Measurements from ENCODE around the gene SNCAIP.
"Not testable (repeated sequence)": the region's sequence is repeated elsewhere in the genome, so short reads cannot be mapped to it uniquely, and the experiment has no call there.

The SNCAIP gene

DNA sequence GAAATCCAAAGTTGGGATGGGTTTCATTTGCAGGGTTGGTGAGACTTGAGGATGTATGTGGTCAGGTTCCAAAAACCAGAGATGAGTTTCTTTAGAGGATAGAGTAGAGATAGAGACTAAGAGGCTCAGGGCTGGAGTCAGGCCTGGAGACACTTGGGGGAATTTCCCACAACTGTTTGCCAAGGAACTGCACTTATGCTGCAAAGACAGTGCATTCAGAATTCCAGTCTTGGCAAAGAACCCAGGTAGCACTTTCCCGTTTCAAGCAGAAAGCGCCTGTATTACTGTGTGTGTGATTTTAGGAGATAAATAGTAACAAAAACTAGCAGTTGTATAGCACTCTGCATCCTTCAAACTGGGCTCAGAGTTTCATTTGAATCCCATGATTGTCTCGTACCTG lies 55.4 kb downstream of the SNCAIP start:
- H3K9ac ChIP-seq (ENCODE audit: low read depth, low read length): no peak overlapping the region
- no peaks in the 10 kb centered on the region for H3K27me3 ChIP-seq (ENCODE audit: control insufficient read depth, insufficient read depth, low read length)
- H3K4me3 ChIP-seq (ENCODE audit: low read depth, low read length): no peak overlapping the region
- no peaks in the 10 kb centered on the region for H3K9me3 ChIP-seq (ENCODE audit: control insufficient read depth, insufficient read depth, low read length)
- H3K36me3 ChIP-seq (ENCODE audit: control insufficient read depth, insufficient read depth, low read length): no peaks in the 10 kb centered on the region
- peaks cover 19% of the 10 kb centered on the region for H3K4me1 ChIP-seq (ENCODE audit: control insufficient read depth, insufficient read depth, low read length)

DNA sequence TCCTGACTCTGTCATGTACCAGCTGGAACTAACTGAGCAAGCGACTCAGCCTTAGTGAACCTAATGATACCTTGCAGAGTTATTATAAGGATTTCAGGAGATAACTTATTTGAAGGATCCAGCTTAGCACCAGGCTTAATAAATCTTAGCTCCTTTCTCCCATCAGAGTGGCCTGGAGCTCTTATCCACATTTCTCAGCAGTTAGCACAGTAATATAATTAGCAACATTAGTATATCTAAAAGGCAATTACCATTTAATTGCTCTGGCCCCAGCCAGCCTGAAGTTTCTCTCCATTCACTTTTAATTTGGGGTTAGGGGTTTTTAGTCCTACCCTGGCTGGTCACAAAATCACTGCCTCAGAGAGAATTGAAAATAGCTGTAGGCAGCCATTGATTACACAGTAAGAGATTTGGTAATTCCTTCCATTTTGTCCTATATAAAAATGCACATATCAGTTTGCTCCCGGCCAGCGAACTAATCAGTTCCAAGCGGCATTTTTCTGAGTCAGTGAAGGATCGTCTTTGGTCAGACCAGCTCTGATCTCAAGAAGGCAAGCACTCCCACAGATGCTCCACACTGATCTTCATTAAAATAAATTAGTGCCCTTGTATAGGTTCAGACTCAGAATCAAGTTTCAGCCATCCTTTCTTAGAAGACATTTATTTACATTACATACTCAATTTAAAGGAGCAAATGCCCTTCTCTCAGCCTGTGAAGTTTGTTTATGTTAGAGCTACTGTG lies 56.6 kb downstream of the SNCAIP start:
- H3K9me3 ChIP-seq (ENCODE audit: control insufficient read depth, insufficient read depth, low read length): no peaks in the 10 kb centered on the region
- H3K27me3 ChIP-seq (ENCODE audit: control insufficient read depth, insufficient read depth, low read length): no peaks in the 10 kb centered on the region
- H3K4me1 ChIP-seq (ENCODE audit: control insufficient read depth, insufficient read depth, low read length): peaks cover 19% of the 10 kb centered on the region
- no peak overlapping the region for H3K9ac ChIP-seq (ENCODE audit: low read depth, low read length)
- no peak overlapping the region for H3K4me3 ChIP-seq (ENCODE audit: low read depth, low read length)
- no peaks in the 10 kb centered on the region for H3K36me3 ChIP-seq (ENCODE audit: control insufficient read depth, insufficient read depth, low read length)

DNA sequence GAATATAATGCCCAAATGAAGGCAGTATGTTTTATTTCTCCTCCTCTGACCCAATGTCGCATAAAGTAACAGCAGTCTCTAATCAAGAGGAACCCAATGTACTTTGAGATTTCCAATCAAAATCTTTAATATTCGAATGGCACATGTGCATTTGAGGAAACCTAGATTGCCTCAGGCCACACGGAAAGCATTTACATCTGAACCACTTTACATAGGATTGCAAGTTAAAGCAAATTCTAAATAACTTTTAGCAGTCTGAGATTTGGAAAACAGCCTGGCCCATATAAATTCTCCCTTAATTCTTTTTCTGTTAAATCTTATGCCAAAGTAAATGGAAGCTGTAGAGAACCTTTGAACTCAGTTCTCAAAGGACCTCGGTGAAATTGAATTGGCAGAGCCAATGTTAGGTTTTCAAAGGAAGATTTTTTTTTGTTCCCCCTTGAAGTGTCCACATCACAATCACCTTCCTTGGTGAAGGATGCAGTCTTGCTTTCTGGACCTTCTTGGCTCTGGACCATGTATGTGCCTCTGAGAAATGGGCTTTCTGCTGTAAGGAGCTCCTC lies 57.3 kb downstream of the SNCAIP start:
- Histone ChIP-seq H3K4me1 (ENCODE audit: control insufficient read depth, insufficient read depth, low read length) (peaks cover 19% of the 10 kb centered on the region), H3K9me3 (ENCODE audit: control insufficient read depth, insufficient read depth, low read length) (no peaks in the 10 kb centered on the region), H3K9ac (ENCODE audit: low read depth, low read length) (no peak overlapping the region), H3K36me3 (ENCODE audit: control insufficient read depth, insufficient read depth, low read length) (no peaks in the 10 kb centered on the region), H3K27me3 (ENCODE audit: control insufficient read depth, insufficient read depth, low read length) (no peaks in the 10 kb centered on the region), H3K4me3 (ENCODE audit: low read depth, low read length) (no peak overlapping the region)

DNA sequence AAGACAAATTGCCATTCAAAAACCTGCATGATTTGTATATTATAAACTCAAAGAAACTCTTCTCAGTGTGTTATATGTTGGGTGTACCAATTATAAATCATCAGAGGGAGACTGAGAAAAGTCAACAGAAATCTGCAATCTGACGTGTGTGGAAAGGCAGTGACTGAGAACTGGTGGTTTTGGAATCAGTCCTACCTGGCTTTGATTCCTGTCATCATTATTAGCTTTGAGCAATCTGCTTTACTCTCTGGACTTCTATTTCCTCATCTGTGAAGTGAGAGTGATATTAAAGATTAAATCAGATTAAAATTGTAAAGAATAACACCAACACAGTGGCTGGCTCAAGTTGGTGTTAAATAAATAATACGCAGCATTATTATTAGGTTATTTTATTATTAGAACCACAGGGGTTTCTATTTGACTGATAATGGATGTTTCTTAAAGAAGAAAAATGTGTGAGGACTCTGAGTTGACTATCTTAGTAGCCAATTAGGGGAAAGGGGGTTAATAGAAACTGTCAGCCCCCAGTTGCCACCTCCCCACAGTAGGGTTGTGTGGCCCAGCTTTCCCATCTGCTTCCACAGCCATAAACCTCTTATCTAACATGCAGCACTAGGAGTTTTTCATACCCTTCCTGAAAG lies 59.6 kb downstream of the SNCAIP start:
- H3K9ac ChIP-seq (ENCODE audit: low read depth, low read length): no peak overlapping the region
- peaks cover 19% of the 10 kb centered on the region for H3K4me1 ChIP-seq (ENCODE audit: control insufficient read depth, insufficient read depth, low read length)
- H3K27me3 ChIP-seq (ENCODE audit: control insufficient read depth, insufficient read depth, low read length): no peaks in the 10 kb centered on the region
- no peak overlapping the region for H3K4me3 ChIP-seq (ENCODE audit: low read depth, low read length)
- no peaks in the 10 kb centered on the region for H3K36me3 ChIP-seq (ENCODE audit: control insufficient read depth, insufficient read depth, low read length)
- H3K9me3 ChIP-seq (ENCODE audit: control insufficient read depth, insufficient read depth, low read length): no peaks in the 10 kb centered on the region

DNA sequence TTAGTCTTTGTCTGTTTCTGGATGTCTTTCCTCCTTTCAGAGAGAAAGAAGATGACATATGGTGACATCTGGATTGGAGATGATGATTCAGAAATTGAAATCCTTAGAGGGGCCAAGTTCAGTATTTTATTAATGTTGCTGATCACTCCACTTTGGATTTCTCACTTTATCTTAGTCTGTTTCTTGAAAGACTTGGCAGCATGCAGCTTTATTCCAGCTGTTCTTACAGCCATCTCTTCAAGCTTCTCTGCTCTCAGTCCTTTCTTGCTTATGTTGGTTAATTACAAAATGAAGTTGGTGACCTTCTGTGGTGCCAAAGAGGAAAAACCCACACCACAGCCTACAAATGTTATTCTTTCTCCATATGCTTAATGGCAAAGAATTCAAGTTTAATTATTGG lies 62.1 kb downstream of the SNCAIP start:
- Histone ChIP-seq H3K4me1 (ENCODE audit: control insufficient read depth, insufficient read depth, low read length) (peaks cover 9% of the 10 kb centered on the region), H3K27me3 (ENCODE audit: control insufficient read depth, insufficient read depth, low read length) (no peaks in the 10 kb centered on the region), H3K4me3 (ENCODE audit: low read depth, low read length) (no peak overlapping the region), H3K9me3 (ENCODE audit: control insufficient read depth, insufficient read depth, low read length) (no peaks in the 10 kb centered on the region), H3K9ac (ENCODE audit: low read depth, low read length) (no peak overlapping the region), H3K36me3 (ENCODE audit: control insufficient read depth, insufficient read depth, low read length) (no peaks in the 10 kb centered on the region)

DNA sequence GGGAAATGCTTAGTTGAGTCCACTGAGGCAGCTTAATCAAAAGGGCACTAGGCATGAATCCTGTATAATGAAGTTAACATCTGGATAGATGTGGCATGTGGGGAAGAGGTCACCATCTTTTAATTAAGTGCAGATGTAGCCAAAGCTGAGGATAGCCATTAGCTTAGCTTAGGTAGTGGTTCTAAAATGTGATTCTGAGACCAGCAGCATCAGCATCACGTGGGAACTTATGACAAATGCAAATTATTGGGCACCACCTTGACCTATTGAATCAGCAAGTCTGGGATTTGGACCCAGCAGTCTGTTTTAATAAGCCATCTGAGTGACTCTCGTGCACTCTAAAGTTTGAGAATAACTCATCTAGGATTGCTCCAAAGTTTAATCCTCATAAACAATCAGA lies 63.8 kb downstream of the SNCAIP start:
- Histone ChIP-seq H3K27me3 (ENCODE audit: control insufficient read depth, insufficient read depth, low read length) (no peaks in the 10 kb centered on the region), H3K9ac (ENCODE audit: low read depth, low read length) (no peak overlapping the region), H3K36me3 (ENCODE audit: control insufficient read depth, insufficient read depth, low read length) (no peaks in the 10 kb centered on the region), H3K4me3 (ENCODE audit: low read depth, low read length) (no peak overlapping the region), H3K9me3 (ENCODE audit: control insufficient read depth, insufficient read depth, low read length) (no peaks in the 10 kb centered on the region), H3K4me1 (ENCODE audit: control insufficient read depth, insufficient read depth, low read length) (no peaks in the 10 kb centered on the region)

DNA sequence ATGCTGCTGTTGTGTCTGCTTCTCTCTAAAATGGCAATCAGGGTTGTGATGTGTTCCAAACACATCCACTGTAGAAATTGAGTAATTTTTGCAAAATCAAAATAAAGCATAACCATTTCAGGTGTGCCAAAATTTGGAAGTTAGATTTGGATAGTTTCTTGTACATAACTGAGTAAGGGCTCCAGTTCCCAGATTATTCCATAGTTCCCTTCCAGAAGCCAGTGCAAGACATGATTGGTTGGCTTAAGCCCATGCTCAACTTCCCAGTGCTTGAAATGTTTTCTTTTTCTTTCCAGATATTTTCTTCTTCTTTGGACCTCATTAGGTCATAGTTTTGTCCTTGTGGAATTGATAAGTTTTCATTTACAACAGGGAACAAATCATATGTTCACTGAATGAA lies 64.2 kb downstream of the SNCAIP start:
- Histone ChIP-seq H3K4me3 (ENCODE audit: low read depth, low read length) (no peak overlapping the region), H3K4me1 (ENCODE audit: control insufficient read depth, insufficient read depth, low read length) (no peaks in the 10 kb centered on the region), H3K27me3 (ENCODE audit: control insufficient read depth, insufficient read depth, low read length) (no peaks in the 10 kb centered on the region), H3K36me3 (ENCODE audit: control insufficient read depth, insufficient read depth, low read length) (no peaks in the 10 kb centered on the region), H3K9ac (ENCODE audit: low read depth, low read length) (no peak overlapping the region), H3K9me3 (ENCODE audit: control insufficient read depth, insufficient read depth, low read length) (no peaks in the 10 kb centered on the region)

DNA sequence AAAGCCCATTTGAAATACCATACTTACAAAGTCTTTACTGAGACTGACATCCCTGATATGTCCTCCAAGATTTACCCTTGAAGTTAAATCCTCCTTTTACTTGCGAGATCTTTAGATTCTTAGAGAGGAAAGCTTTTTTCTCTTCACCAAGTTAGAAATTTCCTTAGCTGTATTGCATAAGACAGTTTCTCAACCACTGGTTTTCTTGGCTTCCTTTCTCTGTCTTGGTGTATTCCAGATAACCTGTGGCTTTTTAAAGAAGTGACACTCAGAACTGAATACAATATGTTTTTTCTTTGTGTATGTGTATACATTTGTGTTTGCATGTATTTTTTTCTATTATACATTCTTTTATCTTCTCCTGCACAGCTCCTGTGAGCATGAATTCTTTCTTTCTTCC lies 65.0 kb downstream of the SNCAIP start:
- no peaks in the 10 kb centered on the region for H3K27me3 ChIP-seq (ENCODE audit: control insufficient read depth, insufficient read depth, low read length)
- no peaks in the 10 kb centered on the region for H3K36me3 ChIP-seq (ENCODE audit: control insufficient read depth, insufficient read depth, low read length)
- no peaks in the 10 kb centered on the region for H3K9me3 ChIP-seq (ENCODE audit: control insufficient read depth, insufficient read depth, low read length)
- H3K9ac ChIP-seq (ENCODE audit: low read depth, low read length): no peak overlapping the region
- no peak overlapping the region for H3K4me3 ChIP-seq (ENCODE audit: low read depth, low read length)
- H3K4me1 ChIP-seq (ENCODE audit: control insufficient read depth, insufficient read depth, low read length): no peaks in the 10 kb centered on the region

DNA sequence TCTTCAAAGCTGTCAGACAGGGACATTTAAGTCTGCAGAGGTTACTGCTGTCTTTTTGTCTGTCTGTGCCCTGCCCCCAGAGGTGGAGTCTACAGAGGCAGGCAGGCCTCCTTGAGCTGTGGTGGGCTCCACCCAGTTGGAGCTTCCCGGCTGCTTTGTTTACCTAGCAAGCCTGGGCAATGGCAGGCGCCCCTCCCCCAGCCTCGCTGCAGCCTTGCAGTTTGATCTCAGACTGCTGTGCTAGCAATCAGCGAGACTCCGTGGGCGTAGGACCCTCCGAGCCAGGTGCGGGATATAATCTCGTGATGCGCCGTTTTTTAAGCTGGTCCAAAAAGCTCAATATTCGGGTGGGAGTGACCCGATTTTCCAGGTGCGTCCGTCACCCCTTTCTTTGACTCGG lies 70.9 kb downstream of the SNCAIP start:
- H3K36me3 ChIP-seq (ENCODE audit: control insufficient read depth, insufficient read depth, low read length); H3K4me3 ChIP-seq (ENCODE audit: low read depth, low read length); H3K27me3 ChIP-seq (ENCODE audit: control insufficient read depth, insufficient read depth, low read length); H3K9ac ChIP-seq (ENCODE audit: low read depth, low read length); H3K4me1 ChIP-seq (ENCODE audit: control insufficient read depth, insufficient read depth, low read length); H3K9me3 ChIP-seq (ENCODE audit: control insufficient read depth, insufficient read depth, low read length): not testable (repeated sequence)

DNA sequence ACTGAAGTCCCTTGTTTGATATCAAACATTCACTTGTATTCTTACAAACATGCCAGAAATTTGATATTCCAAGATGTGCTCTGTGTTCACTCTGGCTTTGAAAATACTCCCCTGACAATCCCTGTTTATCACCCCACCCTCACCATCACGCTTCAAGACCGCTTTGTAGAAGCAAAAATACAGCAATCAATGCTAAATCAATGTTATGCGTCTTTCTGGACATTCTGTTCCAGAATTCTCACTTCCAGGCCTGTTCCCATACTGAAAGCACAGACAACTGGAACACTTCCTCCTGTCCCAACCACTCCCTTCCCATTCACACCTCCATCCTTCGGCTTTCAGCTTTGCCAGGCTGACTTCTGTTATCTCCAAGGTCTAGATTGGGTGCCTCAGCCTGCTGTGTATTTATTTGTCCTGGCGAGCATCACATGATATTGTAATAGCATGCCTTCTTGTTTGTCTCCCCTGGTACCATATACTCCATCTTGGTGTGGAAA lies 72.8 kb downstream of the SNCAIP start:
- H3K9ac ChIP-seq (ENCODE audit: low read depth, low read length): no peak overlapping the region
- no peaks in the 10 kb centered on the region for H3K27me3 ChIP-seq (ENCODE audit: control insufficient read depth, insufficient read depth, low read length)
- H3K36me3 ChIP-seq (ENCODE audit: control insufficient read depth, insufficient read depth, low read length): no peaks in the 10 kb centered on the region
- H3K4me1 ChIP-seq (ENCODE audit: control insufficient read depth, insufficient read depth, low read length): no peaks in the 10 kb centered on the region
- H3K9me3 ChIP-seq (ENCODE audit: control insufficient read depth, insufficient read depth, low read length): no peaks in the 10 kb centered on the region
- H3K4me3 ChIP-seq (ENCODE audit: low read depth, low read length): no peak overlapping the region

DNA sequence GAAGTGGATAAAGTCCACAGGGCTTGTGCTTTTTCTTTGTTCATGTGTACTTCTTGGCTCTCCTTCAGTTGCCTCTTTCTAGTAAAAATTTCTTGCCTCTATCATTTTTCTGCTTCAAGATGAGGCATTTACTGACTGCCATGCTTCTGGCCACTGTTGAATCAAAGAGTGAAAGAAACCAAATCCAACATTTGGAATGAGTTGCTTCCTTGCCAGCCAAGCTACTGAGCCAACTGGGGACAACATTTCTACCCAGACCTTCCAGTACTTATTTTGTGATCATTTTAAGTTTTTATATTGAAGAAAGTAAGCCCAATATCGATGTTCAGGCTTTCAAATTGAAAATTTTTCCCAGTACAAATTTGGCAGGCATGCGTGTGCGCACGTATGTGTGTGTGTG lies 73.2 kb downstream of the SNCAIP start:
- Histone ChIP-seq H3K9me3 (ENCODE audit: control insufficient read depth, insufficient read depth, low read length) (no peaks in the 10 kb centered on the region), H3K9ac (ENCODE audit: low read depth, low read length) (no peak overlapping the region), H3K27me3 (ENCODE audit: control insufficient read depth, insufficient read depth, low read length) (no peaks in the 10 kb centered on the region), H3K4me1 (ENCODE audit: control insufficient read depth, insufficient read depth, low read length) (no peaks in the 10 kb centered on the region), H3K36me3 (ENCODE audit: control insufficient read depth, insufficient read depth, low read length) (no peaks in the 10 kb centered on the region), H3K4me3 (ENCODE audit: low read depth, low read length) (no peak overlapping the region)

DNA sequence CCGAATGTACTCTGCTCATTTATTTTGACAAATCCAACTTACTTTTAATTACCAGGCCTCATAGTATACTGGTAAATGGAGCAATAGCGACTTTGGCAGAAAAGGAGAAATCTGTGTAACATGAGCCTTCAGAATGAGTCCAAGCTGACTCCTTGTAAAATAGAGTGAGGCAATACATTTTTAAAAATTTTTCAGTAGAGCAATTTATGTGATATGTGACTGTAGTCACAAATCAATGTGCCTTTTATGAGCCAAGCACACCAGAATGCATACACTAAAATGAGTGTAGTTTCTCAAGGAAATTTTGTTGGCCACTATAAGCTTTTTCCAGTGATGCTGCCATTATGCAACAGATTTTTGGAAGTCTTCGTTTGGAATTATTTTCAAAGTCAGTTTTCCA lies 73.8 kb downstream of the SNCAIP start:
- no peaks in the 10 kb centered on the region for H3K27me3 ChIP-seq (ENCODE audit: control insufficient read depth, insufficient read depth, low read length)
- H3K4me1 ChIP-seq (ENCODE audit: control insufficient read depth, insufficient read depth, low read length): no peaks in the 10 kb centered on the region
- H3K9ac ChIP-seq (ENCODE audit: low read depth, low read length): no peak overlapping the region
- no peaks in the 10 kb centered on the region for H3K36me3 ChIP-seq (ENCODE audit: control insufficient read depth, insufficient read depth, low read length)
- no peaks in the 10 kb centered on the region for H3K9me3 ChIP-seq (ENCODE audit: control insufficient read depth, insufficient read depth, low read length)
- no peak overlapping the region for H3K4me3 ChIP-seq (ENCODE audit: low read depth, low read length)
